ENCODE results near the gene COX19. TPM values are rescaled to one million over a fixed set of nuclear protein-coding genes. Genes with fewer than 3 reads are reported as not detected.

COX19 gene
- total and polyA plus RNA-seq, 2 of the 13 experiments (the other 11 are each of a cell fraction or from before 2014, with no cell fraction given) = 11.5 to 21.7 TPM

DNA sequence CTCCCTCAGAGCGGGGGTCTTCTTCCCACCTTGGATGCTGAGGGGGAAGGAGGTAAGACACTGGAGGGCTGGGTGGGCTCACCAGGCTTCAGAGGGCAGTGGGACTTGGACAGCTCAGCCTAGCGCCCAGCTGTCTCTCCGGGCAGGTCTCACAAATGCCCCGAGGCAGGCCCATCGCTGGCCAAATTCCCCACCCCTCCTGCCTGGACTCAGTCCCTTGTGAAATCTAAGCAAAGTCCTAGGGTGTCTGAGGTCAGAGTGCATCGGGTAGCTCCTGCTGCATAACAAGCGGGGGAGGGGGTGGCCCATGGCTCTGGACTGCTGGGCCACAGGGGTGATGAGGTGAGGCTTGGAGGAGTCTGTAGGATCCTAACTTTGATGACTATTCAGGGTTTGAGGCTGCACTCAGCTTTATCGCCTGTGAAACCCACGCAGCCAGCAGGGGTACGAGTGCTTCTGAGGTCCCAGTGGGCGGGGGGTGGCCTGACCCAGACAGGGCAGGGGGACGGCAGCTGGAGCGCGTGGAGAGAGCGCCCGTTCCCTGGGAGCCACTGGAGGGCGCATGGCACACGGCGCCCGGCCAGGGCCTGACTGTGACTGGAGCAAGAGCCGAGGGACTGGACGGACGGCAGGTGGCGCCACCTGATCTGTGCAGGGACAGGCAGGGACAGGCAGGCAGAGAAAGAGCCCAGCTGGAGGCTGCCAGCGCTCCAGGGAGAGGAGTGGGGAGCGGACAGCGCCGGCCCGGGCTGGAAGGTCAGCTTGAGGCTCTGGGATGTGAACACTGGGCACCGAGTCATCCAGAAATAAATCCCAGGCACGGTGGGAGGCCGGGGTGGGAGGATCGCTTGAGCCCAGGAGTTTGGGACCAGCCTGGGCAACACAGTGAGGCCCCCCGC lies 17.6 kb upstream of the COX19 start (continued):
- TF ChIP-seq, protein P1, sequence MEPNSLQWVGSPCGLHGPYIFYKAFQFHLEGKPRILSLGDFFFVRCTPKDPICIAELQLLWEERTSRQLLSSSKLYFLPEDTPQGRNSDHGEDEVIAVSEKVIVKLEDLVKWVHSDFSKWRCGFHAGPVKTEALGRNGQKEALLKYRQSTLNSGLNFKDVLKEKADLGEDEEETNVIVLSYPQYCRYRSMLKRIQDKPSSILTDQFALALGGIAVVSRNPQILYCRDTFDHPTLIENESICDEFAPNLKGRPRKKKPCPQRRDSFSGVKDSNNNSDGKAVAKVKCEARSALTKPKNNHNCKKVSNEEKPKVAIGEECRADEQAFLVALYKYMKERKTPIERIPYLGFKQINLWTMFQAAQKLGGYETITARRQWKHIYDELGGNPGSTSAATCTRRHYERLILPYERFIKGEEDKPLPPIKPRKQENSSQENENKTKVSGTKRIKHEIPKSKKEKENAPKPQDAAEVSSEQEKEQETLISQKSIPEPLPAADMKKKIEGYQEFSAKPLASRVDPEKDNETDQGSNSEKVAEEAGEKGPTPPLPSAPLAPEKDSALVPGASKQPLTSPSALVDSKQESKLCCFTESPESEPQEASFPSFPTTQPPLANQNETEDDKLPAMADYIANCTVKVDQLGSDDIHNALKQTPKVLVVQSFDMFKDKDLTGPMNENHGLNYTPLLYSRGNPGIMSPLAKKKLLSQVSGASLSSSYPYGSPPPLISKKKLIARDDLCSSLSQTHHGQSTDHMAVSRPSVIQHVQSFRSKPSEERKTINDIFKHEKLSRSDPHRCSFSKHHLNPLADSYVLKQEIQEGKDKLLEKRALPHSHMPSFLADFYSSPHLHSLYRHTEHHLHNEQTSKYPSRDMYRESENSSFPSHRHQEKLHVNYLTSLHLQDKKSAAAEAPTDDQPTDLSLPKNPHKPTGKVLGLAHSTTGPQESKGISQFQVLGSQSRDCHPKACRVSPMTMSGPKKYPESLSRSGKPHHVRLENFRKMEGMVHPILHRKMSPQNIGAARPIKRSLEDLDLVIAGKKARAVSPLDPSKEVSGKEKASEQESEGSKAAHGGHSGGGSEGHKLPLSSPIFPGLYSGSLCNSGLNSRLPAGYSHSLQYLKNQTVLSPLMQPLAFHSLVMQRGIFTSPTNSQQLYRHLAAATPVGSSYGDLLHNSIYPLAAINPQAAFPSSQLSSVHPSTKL (CRISPR knock-in tag; IDR thresholded peaks at IDR 0.05) = peak; percentile 69
- TF ChIP-seq IKZF1 (IDR thresholded peaks at IDR 0.05) (no peak), ZBTB7A (CRISPR knock-in tag; IDR thresholded peaks at IDR 0.05) (peak; percentile 98), RFX5 (IDR thresholded peaks at IDR 0.05; ENCODE audit: low read depth, low read length) (0 out of 2 replicates have a peak, but pooled peaks have one; percentile 44), ZFP41 (CRISPR knock-in tag; IDR thresholded peaks at IDR 0.05; ENCODE audit: borderline replicate concordance) (0 out of 2 replicates have a peak, but pooled peaks have one; percentile 56), SP5 (CRISPR knock-in tag; IDR thresholded peaks at IDR 0.05; ENCODE audit: borderline replicate concordance, low read depth) (peak; percentile 66), ZIK1 (CRISPR knock-in tag; IDR thresholded peaks at IDR 0.05; ENCODE audit: borderline replicate concordance, low read depth) (peak; percentile 87), ELF1 (CRISPR knock-in tag; IDR thresholded peaks at IDR 0.05) (peak; percentile 70), ZNF615 (CRISPR knock-in tag; IDR thresholded peaks at IDR 0.05; ENCODE audit: borderline replicate concordance) (no peak; the same call in 1 of the 2 replicates), REPIN1 (CRISPR knock-in tag; IDR thresholded peaks at IDR 0.05; ENCODE audit: borderline replicate concordance, low read depth) (peak; percentile 95; the same call in 1 of the 2 replicates), SSRP1 (CRISPR knock-in tag; IDR thresholded peaks at IDR 0.05) (peak; percentile 83), ZMYM4 (CRISPR knock-in tag; IDR thresholded peaks at IDR 0.05) (peak; percentile 45), ZNF777 (CRISPR knock-in tag; IDR thresholded peaks at IDR 0.05) (peak; percentile 61), KLF16 (CRISPR knock-in tag; IDR thresholded peaks at IDR 0.05) (peak in 1 of 2 experiments; percentile 87; a peak in 2 of 4 replicates), ZSCAN25 (CRISPR knock-in tag; IDR thresholded peaks at IDR 0.05) (peak; percentile 71; the same call in 1 of the 2 replicates), U2AF2 (IDR thresholded peaks at IDR 0.05; ENCODE audit: low read depth, low read length) (no peak)
- TF ChIP-seq, protein P2, sequence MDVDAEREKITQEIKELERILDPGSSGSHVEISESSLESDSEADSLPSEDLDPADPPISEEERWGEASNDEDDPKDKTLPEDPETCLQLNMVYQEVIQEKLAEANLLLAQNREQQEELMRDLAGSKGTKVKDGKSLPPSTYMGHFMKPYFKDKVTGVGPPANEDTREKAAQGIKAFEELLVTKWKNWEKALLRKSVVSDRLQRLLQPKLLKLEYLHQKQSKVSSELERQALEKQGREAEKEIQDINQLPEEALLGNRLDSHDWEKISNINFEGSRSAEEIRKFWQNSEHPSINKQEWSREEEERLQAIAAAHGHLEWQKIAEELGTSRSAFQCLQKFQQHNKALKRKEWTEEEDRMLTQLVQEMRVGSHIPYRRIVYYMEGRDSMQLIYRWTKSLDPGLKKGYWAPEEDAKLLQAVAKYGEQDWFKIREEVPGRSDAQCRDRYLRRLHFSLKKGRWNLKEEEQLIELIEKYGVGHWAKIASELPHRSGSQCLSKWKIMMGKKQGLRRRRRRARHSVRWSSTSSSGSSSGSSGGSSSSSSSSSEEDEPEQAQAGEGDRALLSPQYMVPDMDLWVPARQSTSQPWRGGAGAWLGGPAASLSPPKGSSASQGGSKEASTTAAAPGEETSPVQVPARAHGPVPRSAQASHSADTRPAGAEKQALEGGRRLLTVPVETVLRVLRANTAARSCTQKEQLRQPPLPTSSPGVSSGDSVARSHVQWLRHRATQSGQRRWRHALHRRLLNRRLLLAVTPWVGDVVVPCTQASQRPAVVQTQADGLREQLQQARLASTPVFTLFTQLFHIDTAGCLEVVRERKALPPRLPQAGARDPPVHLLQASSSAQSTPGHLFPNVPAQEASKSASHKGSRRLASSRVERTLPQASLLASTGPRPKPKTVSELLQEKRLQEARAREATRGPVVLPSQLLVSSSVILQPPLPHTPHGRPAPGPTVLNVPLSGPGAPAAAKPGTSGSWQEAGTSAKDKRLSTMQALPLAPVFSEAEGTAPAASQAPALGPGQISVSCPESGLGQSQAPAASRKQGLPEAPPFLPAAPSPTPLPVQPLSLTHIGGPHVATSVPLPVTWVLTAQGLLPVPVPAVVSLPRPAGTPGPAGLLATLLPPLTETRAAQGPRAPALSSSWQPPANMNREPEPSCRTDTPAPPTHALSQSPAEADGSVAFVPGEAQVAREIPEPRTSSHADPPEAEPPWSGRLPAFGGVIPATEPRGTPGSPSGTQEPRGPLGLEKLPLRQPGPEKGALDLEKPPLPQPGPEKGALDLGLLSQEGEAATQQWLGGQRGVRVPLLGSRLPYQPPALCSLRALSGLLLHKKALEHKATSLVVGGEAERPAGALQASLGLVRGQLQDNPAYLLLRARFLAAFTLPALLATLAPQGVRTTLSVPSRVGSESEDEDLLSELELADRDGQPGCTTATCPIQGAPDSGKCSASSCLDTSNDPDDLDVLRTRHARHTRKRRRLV (CRISPR knock-in tag; IDR thresholded peaks at IDR 0.05) = no peak
- TF ChIP-seq, protein P3, sequence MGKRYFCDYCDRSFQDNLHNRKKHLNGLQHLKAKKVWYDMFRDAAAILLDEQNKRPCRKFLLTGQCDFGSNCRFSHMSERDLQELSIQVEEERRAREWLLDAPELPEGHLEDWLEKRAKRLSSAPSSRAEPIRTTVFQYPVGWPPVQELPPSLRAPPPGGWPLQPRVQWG (CRISPR knock-in tag; IDR thresholded peaks at IDR 0.05; ENCODE audit: borderline replicate concordance, low read depth) = no peak
- TF ChIP-seq, protein P4, sequence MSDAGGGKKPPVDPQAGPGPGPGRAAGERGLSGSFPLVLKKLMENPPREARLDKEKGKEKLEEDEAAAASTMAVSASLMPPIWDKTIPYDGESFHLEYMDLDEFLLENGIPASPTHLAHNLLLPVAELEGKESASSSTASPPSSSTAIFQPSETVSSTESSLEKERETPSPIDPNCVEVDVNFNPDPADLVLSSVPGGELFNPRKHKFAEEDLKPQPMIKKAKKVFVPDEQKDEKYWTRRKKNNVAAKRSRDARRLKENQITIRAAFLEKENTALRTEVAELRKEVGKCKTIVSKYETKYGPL (CRISPR knock-in tag; IDR thresholded peaks at IDR 0.05) = no peak
